HL-60 (cell line): ENCODE measurements around the gene AGBL2.
A peak's percentile ranks its signal among the peaks of the same experiment; 100 is the strongest.
"Not testable (repeated sequence)": the region's sequence is repeated elsewhere in the genome, so short reads cannot be mapped to it uniquely, and the experiment has no call there.

ENCODE experiments used
- DNase-seq, 2 experiments: peaks; one replicate each; pipeline ENCODE4 v3.0.0-alpha.2; 2010 to 2020; ENCODE audit warnings: low read depth in 1 of 2, low spot score in 1 of 2
- H3K27ac ChIP-seq: fragments of 250-450 bp; sonication (Bioruptor Pico); replicated peaks from 2 replicates; pipeline ENCODE4 v1.5.1; 2020; ENCODE audit warnings: mild to moderate bottlenecking, moderate library complexity
- H3K27me3 ChIP-seq: fragments of 250-450 bp; sonication (Bioruptor Pico); 2 replicates; pipeline ENCODE4 v1.5.1; 2021; ENCODE audit warnings: mild to moderate bottlenecking, moderate library complexity; ENCODE audit not compliant: insufficient read depth, poor library complexity, severe bottlenecking
- H3K4me3 ChIP-seq: replicated peaks from 2 replicates; pipeline ENCODE4 v1.5.1; 2011; ENCODE audit warnings: mild to moderate bottlenecking, control low read depth, low read length; ENCODE audit not compliant: insufficient read depth
- CTCF ChIP-seq: IDR thresholded peaks from one replicate; pipeline ENCODE4 v1.5.1; 2011; ENCODE audit warnings: low read length, control low read depth, inconsistent platforms; ENCODE audit not compliant: insufficient read depth
- GABPA ChIP-seq: IDR thresholded peaks from 2 replicates; pipeline ENCODE4 v1.6.1; 2012; ENCODE audit warnings: low read depth
- POLR2AphosphoS5 ChIP-seq: IDR thresholded peaks from 2 replicates; pipeline ENCODE4 v1.6.1; 2012; ENCODE audit warnings: low read depth
- REST ChIP-seq: IDR thresholded peaks from 2 replicates; pipeline ENCODE4 v1.6.1; 2012; ENCODE audit warnings: low read depth; ENCODE audit not compliant: insufficient replicate concordance
- SPI1 ChIP-seq: IDR thresholded peaks from 2 replicates; pipeline ENCODE4 v1.6.1; 2012; ENCODE audit warnings: low read depth, mild to moderate bottlenecking, borderline replicate concordance
- long read RNA-seq: library from polyadenylated mRNA; unstranded; transcript quantifications from one replicate; pipeline ENCODE4 v2.0.0, GENCODE V29; 2020

Gene AGBL2
- long read RNA-seq: 0 reads

DNA sequence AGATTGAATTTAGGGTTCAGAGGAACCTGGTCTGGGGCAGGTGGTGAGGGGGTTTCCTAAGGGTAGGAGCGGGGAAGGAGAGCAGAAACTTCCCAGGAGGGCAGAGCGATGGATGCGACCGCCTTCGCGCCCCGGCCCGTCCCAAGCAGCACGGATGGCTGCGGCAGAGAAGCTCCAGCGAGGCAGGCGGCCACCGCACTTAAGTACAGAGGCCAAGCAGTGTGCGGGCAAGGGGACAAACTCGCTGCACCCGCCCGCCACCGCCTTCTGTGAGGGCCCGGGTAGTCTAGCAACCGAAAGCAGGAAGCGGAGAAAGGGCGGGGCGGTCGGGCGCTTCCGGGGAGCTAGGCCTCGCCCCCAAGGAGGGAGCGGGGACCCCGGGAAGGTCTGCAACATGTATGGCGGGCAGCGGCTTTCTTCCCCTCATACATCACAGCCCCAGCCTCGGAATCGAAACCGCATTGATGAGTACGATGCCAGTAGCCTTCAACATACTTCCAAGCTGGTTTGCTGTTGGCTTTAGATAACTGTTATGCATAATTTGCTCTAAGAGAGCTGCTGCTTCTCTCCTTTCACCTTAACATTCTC lies at the start of gene AGBL2:
Gene AGBL2 (minus strand): TSS at position 288 of the 588 bp plus-strand sequence. CDS start 719 bp downstream, outside the sequence.
- peak within 1 kb of the TSS; percentile 78 for H3K4me3 ChIP-seq
- TF ChIP-seq REST (no peak), POLR2AphosphoS5 (peak; percentile 62; the same call in 1 of the 2 replicates), GABPA (0 out of 2 replicates have a peak, but pooled peaks have one; percentile 30), SPI1 (peak; percentile 31; the same call in 1 of the 2 replicates)
- H3K27ac ChIP-seq: peak within 1 kb of the TSS; percentile 73
- H3K27me3 ChIP-seq: no peaks in the 10 kb centered on the region
- peak; percentile 63 to 84 for DNase-seq

DNA sequence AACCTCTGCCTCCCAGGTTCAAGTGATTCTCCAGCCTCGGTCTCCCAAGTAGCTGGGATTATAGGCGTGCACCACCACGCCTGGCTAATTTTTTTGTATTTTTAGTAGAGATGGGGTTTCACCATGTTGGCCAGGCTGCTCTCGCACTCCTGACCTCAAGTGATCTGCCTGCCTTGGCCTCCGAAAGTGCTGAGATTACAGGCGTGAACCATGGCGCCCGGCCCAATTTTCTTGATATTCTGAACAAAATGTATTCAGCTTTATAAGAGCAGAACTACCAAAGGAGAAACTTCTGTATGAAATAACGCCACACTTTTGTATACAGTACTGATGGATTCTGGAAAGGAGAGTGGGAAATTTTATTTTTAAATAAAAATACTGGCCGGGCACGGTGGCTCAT lies 44.1 kb upstream of the AGBL2 start:
- not testable (repeated sequence) for H3K27ac ChIP-seq, H3K27me3 ChIP-seq, DNase-seq, H3K4me3 ChIP-seq

DNA sequence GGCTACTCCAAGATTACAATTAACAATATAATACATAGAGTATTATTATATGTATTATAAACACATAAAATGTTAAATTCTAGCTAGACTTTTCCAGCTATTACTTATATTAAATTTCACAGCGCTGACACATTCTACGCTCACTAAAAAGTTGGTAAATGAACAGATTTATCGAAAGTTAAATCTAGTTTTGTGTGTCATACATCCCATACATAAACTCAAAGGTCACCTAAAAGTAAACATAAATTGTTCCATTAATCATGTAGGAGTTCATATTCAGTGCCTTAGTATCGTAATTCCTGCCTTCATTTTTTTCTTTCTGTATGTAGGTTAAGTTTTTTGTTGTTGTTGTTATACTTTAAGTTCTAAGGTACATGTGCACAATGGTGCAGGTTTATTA lies 41.0 kb upstream of the AGBL2 start:
- Histone ChIP-seq H3K4me3 (no peak overlapping the region), H3K27me3 (no peaks in the 10 kb centered on the region), H3K27ac (no peak overlapping the region)
- DNase-seq: no peak
- TF ChIP-seq POLR2AphosphoS5 (no peak), REST (no peak), GABPA (no peak), CTCF (no peak), SPI1 (no peak)

- H3K27ac ChIP-seq: no peak overlapping the region
- no peak overlapping the region for H3K4me3 ChIP-seq
- no peak for TF ChIP-seq SPI1
- TF ChIP-seq GABPA: no peak
- TF ChIP-seq POLR2AphosphoS5: no peak
- TF ChIP-seq REST: no peak
- no peak for TF ChIP-seq CTCF
- DNase-seq: no peak
- no peaks in the 10 kb centered on the region for H3K27me3 ChIP-seq
Observed at GRCh38 chr11:47750725-47751124, 35.6 kb upstream of the AGBL2 start.

DNA sequence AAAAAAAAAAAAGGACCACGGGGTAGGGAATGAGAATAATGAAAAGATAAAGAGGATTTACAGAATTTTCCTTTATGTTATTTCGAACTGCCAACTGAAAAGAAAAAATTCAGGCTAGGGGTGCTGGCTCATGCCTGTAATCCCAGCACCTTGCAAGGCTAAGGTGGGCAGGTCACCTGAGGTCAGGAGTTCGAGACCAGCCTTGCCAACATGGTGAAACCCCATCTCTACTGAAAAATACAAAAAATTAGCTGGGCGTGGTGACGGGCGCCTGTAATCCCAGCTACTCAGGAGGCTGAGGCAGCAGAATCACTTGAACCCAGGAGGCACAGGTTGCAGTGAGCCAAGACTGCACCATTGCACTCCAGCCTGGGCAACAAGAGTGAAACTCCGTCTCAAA lies 27.3 kb upstream of the AGBL2 start:
- not testable (repeated sequence) for H3K4me3 ChIP-seq, H3K27ac ChIP-seq, DNase-seq, H3K27me3 ChIP-seq

GRCh38 chr11:47737817-47738216 lies 22.6 kb upstream of the AGBL2 start:
- not testable (repeated sequence) for DNase-seq, H3K4me3 ChIP-seq, H3K27me3 ChIP-seq, H3K27ac ChIP-seq
